GM12872 (cell line): Measurements from ENCODE around the gene ADAP1.

ENCODE experiments used
- CTCF ChIP-seq: IDR thresholded peaks from 3 replicates; pipeline ENCODE4 v1.5.1; 2011; ENCODE audit warnings: low read depth, mild to moderate bottlenecking, low read length, moderate library complexity; ENCODE audit not compliant: insufficient read depth

Gene ADAP1

DNA sequence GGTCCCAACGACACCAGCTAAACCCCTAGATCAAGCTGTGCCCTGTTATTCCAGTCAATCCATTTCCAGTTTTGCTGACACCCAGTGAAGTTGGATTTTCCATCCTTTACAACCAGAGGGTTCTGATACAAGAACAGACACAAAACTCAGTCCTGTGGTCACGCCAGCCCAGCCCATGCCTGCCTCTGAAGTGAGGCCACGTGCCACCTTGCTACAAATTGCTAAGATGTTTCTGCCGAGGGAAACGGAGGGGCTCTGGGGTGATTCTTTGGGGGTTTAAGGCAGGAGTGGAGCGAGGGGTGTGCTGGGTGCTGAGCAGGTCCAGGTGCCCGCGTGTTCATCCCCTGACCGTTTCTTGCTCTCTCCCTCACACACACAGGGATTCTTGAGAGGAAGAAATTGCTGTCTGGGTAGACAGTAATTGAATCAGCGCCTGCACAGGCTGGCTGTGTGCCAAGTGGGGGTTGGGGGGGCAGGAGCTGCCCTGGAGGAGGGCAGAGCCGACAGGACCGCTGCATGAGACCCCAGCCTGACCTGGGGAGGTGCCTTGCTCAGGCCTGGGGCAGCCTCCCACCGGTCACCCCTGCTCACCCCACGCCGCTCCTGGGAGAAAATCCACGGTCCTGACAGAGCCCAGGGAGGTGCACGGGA, 38.1 kb downstream of the ADAP1 start:
- TF ChIP-seq CTCF, result no peak

GRCh38 chr7:915291-916218, 38.9 kb downstream of the ADAP1 start:
- TF ChIP-seq CTCF, result no peak

GRCh38 chr7:914521-915194, 39.8 kb downstream of the ADAP1 start:
- no peak for TF ChIP-seq CTCF

- no peak for TF ChIP-seq CTCF
These were observed 40.6 kb downstream of the ADAP1 start for GRCh38 chr7:913736-914520.

DNA sequence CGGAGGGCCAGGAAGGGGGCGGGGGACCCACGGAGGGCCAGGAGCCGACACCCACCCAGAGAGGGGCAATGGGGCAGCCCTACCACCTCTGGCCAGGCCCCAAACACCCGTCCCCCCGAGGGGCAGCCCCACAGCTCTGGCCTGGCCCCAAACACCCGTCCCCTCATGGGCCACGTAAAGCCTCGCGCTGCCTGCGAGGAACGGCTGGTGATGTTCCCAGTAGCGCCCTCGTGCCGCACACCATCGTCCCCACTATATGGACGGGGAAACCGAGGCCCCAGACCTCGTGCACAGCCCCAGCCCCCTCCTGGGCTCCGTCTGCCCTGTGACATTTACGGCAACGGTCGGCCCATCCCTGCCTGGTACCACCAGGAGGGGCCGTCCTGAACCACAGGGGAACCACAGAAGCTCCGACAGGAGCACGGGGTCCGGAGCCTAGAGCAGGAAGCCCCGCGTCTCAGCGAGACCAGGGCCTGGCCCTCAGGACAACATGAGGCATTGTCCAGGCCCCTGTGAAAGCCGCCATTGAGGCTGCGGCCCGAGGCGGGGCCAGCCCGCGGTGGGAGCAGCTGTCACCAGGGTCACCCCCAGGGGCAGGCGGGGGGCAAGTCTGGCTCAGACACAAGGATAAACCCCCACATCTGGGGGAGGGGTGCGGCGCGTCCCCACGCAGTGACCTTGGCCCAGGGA, 42.5 kb downstream of the ADAP1 start:
- no peak for TF ChIP-seq CTCF

DNA sequence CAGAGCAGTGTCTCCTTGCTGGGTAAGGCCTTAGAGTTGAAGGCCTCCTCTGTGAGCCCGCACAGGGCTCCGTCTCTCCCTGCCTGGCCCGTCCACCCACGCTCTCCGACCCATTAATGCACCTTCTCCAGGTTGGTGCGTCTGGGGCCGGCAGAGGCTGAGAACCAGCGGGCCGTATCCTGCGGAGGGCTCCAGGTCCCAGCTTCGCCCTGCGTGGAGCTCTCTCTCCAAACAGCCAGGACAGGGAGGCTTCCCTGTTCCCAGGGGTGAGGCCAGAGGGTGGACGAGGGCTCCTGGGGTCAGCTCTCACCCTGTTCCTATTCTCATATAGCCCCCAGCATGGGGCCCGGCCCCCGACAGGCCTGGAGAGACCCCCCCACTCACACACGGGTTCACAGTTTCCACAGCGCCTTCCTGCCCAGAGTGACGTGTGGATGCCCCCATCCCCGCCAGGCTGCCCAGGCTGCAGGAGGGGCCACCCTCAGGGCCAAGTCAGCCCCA, 43.5 kb downstream of the ADAP1 start:
- no peak for TF ChIP-seq CTCF
